HG03039 (cell line): ENCODE measurements around the gene FLNC.

Experiments
- ATAC-seq: cut with Tn5 transposase; IDR thresholded peaks from one replicate; pipeline ENCODE4 v1.9.1; 2021; ENCODE audit warnings: mild to moderate bottlenecking, moderate library complexity; ENCODE audit not compliant: unreplicated experiment

FLNC gene, protein sequence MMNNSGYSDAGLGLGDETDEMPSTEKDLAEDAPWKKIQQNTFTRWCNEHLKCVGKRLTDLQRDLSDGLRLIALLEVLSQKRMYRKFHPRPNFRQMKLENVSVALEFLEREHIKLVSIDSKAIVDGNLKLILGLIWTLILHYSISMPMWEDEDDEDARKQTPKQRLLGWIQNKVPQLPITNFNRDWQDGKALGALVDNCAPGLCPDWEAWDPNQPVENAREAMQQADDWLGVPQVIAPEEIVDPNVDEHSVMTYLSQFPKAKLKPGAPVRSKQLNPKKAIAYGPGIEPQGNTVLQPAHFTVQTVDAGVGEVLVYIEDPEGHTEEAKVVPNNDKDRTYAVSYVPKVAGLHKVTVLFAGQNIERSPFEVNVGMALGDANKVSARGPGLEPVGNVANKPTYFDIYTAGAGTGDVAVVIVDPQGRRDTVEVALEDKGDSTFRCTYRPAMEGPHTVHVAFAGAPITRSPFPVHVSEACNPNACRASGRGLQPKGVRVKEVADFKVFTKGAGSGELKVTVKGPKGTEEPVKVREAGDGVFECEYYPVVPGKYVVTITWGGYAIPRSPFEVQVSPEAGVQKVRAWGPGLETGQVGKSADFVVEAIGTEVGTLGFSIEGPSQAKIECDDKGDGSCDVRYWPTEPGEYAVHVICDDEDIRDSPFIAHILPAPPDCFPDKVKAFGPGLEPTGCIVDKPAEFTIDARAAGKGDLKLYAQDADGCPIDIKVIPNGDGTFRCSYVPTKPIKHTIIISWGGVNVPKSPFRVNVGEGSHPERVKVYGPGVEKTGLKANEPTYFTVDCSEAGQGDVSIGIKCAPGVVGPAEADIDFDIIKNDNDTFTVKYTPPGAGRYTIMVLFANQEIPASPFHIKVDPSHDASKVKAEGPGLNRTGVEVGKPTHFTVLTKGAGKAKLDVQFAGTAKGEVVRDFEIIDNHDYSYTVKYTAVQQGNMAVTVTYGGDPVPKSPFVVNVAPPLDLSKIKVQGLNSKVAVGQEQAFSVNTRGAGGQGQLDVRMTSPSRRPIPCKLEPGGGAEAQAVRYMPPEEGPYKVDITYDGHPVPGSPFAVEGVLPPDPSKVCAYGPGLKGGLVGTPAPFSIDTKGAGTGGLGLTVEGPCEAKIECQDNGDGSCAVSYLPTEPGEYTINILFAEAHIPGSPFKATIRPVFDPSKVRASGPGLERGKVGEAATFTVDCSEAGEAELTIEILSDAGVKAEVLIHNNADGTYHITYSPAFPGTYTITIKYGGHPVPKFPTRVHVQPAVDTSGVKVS (N-terminal part only)

DNA sequence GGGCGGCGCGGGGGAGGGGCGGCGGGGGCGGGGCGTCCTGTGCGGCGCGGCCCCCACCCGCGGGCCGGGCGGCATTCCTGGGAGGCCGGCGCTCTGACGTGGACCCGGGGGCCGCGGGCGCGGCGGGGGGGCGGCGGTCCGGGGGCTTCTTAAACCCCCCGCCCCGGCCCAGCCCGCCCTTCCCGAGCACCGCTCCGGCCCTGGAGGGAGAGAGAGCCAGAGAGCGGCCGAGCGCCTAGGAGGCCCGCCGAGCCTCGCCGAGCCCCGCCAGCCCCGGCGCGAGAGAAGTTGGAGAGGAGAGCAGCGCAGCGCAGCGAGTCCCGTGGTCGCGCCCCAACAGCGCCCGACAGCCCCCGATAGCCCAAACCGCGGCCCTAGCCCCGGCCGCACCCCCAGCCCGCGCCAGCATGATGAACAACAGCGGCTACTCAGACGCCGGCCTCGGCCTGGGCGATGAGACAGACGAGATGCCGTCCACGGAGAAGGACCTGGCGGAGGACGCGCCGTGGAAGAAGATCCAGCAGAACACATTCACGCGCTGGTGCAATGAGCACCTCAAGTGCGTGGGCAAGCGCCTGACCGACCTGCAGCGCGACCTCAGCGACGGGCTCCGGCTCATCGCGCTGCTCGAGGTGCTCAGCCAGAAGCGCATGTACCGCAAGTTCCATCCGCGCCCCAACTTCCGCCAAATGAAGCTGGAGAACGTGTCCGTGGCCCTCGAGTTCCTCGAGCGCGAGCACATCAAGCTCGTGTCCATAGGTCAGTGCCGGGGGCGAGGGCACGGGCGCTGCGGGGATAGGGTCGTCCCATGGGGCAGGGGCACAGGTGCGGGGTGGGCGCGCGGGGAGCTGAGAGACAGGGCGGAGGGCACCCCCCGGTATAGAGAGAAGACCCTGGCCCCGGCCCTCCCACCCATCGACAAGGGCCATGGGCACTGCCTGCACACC lies at the start of gene FLNC:
Gene FLNC, plus strand, starts transcription at position 176 of the 947 bp plus-strand sequence. Its CDS starts 232 bp downstream, at position 408.
- ATAC-seq = no peak

DNA sequence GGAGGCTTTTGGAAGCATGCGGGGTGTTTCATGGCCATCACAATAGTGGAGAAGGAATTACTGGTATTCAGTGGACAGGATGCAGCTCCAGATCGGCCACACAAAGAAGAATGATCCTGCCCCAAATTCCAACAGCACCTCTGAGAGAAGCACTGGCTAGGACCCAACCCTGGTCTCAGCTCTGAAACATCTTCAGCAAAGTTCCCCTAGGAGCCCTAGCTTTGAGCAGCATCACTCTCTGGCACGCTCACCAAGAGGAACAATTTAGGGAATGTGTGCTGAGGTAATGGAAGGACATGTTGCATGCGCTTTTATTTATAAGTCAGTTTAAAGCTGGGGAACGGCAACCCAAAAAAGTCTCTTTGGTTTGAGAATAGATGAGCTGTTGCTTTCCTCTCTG lies 49.1 kb upstream of the FLNC start:
- ATAC-seq = no peak

DNA sequence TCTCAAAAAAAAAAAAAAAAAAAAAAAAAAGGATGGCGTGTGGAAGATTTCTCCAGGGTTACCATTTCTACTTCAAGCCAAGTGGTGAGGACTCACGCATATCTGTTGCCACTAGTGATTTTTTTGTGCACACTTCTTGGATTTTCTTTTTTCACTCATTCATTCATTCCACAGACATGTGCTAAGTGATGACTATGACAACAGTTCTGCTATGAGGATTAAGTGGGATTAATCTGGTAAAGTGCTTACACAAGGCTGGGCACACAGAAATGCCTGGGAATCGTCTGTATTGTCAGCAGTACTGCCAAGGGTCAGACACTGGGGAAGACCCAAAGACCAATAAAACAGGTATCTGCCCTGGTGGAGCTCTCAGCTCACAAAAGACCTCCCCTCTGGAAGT lies 48.4 kb upstream of the FLNC start:
- ATAC-seq = no peak

DNA sequence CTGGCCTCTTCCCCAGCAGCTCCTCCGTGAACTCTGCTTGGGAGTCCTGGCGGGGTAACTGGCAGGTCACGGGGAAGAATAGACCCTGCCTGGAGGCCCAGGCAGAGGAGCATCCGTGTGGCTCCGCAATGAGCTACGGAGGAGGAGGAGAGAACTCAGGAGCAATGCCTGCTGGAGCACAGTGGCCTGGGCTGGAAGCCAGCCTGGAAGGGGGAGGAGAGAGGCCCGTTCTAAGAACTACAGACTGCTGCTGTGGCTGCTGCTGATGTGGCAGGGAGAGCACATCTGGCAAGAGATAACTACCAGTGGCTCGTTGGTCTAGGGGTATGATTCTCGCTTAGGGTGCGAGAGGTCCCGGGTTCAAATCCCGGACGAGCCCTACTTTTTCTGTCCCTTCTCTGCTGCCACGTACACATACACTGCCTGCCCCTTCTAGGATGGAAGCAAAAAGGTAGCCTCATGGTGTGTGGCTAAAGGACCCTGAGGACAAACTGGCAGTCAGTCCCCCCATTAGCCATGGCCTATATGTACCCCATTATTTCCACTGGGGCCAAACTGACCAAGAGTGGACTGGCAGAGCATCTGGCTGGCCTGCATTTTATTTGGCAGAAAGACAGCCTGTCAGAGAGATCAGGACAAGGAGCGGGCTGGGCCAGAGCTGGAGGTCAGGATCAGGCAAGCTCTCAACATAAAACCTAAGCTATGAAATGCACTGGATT lies 46.9 kb upstream of the FLNC start:
- ATAC-seq = no peak

DNA sequence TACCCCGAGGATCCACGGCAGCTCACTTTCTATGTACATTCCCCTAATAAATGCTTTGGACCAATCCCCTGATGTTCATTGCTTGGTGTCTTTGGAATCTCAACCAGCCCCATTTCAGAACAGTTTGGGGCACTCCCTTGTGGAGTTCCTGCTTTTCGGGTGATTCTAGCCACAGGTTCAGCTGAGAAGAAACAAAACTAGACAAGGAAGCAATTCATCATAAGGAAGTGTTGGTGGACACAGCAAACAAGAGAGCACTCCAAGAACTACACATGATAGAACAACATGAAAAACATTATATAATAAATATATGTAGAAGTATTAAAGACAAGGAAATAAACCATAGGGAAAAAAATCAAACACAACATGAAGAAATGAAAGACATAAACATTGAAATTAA lies 44.5 kb upstream of the FLNC start:
- ATAC-seq = no peak

DNA sequence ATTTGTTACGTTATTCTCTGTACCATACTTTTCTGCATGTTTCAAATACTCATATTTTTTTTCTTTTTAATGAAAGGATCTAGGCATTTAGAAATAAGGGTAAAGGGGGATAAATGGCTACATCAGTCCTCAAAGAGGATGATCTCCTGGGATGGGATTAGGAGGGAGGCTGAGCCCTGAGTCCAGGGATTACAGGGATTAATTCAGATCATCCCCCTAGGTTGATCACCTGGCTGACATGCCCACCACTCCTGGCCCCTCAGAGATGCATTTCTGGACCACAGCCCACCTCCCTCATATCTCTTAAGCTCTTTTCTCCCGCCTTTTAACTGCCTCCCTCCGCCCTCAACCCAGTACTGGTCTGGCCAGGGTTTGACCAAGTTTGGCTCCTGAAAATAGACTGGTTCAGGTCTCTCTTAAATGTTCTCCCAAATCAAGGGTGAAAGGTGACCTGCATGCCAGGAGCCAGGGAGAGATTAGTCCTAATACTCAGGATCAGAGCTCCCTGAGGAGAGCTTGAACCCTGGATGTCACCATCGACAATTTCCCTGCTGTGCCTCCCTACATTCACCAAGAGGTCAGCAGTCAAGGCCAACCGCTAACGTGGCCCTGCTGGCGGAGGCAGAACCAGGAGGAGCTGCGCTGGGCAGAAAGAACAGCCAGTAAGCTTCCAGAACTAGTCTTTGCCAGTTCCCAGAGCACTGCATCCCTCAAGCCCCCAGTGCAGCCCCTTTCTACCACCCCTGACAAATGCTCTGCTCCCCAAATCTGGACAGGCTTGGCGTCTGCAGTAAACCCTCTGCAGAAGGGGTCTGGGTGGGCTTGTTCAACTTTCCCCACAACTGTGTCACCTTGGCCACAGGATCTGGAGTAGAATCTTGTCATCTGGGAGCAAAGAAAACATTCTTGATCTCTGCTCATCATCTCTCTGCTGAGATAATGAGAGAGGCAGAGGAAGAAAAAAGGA lies 41.5 kb upstream of the FLNC start:
- no peak for ATAC-seq

DNA sequence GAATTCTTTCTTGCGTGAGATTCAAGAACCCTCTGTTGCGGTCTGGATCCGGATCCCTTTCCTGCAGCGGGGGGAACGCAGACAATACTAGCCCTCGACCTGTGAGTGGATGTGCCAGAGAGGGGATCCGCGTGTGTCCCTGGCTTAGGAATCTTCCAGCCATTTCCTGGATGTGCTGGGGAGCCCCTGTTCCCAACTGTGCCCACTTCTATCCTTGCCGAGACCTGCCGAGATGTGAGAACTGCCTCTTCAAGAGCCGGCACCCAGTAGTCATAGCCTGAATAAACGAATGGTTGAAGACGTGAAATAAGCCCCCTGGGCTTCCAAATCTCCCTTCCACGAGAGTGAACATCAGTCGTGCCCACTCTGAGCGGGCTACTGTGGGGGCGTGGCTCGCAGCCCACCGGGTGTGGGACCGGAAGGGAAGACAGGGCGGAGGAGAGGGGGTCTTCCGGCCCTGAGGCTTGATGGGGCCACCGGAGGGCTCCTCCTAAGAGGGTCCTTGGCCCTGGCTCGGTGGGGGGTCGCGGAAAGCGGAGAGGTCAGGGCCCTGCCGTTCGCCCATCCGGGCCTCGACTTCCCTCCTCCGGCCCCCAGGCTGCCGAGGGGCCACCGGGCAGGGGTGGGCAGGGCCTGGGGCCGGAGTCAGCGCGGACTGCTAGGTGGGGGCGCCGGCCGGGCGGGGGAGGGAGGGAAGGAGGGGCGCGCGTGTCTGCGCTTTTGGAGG lies 39.7 kb upstream of the FLNC start:
- no peak for ATAC-seq

DNA sequence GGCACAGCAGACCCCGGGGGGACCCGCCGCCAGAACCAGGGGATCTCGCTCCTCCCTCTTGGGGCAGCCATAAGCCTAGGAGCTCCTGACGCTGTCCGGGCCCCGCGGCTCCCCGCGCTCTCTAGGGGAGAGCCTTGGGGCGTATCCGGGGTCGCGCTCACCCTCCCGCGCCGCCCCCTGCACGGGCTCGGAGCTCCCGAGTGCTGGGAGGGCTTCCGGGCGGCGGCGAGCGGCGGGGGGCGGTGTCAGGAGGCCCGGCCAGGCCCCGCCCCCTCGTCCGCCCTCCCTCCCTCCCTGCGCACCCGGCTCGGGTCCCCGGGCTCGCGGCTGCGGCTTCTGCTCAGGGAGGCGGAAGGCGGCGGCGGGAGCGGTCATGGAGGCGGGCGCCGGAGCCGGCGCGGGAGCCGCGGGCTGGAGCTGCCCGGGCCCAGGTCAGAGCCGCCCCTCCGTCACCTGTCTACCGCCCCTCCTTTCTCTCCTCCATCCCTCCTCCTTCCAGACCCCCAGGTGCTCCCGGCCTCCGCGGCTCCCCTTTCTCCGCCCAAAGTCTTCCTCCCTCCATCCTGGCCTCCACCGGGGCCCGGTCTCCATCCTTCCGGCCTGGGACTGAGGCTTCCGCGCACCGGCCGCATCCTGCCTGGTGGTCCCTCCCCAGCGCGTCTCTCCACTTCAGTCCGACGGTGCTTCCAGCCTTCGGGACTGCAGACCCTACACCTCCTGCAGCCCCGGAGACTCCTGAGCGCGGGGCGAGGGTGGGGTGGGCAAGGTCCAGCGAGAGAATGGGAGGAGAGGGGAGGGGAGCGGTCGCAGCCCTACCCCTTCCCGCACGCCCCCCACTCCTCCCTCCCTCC lies 38.9 kb upstream of the FLNC start, which contains the start of gene CCDC136:
Gene CCDC136, plus strand, starts transcription at position 848 of the 851 bp plus-strand sequence. CDS start 444 bp downstream, outside the sequence.
- ATAC-seq = peak; percentile 82

DNA sequence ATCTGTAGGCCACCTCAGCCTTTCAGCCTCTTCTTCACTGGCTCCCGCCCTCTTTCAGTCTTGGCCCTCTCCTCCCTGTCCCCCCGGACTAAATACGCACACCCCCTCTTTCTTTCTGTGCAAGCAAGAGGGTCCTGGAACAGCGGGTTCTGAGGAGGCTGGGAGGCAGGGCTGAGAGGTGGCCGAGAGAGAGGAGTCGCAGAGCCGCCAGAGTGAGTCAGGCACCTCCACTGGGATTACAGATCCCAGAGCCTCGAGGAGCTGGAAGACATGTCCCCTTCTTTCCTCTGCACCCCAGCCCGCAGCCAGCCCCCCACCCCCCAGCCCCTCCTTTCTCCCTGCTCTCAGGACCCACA lies 38.3 kb upstream of the FLNC start:
- no peak for ATAC-seq

DNA sequence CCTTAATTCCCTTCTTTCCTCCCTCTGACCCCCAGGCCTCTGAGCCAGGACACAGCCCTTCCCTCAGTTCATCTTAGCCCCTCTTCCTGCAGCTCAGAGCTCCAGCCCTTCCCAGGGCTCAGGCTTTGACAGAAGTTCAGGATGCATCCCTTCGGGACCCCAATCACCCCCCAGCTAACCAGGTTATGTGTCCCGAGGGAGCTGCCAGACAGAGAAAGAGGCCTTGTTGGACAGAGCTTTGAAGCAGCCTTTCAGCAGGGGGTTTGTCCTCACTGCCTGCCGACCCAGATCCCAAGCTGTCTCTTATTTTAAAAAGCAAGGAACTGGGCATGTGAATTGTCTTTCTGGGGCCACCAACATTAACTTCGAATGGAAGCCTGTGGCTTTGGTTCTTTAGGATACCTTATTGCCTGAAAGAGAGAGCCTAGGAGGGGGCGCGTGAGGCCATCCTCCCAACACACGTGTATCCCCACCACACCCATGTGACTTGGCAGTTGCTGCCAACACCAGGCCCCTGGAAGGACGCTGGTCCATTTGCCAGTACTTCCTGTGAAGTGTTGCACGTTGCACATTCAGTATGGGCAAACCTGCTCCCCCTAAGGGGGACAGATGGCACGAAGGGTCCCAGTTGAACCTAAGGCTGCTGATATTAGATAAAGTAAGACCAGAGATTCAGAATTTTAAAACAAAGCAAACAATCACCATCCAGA lies 37.6 kb upstream of the FLNC start:
- ATAC-seq = no peak

DNA sequence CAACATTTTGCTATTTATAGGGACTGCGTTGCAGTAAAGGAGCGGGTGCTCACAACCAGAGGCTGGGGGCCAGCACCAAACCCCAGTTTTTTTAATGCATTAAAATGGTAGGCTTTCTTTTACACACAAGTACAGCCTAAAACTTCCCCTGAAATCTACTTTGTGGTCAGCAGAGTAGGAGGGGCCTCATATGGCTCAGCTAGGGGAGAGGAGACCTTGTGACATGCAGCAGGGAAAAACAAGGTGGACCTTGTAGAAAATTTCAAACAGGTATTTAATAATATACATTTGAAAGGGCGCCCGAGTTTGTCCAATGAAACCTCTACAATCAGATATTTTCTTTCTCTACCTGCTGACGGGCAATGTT lies 37.0 kb upstream of the FLNC start:
- ATAC-seq = no peak

DNA sequence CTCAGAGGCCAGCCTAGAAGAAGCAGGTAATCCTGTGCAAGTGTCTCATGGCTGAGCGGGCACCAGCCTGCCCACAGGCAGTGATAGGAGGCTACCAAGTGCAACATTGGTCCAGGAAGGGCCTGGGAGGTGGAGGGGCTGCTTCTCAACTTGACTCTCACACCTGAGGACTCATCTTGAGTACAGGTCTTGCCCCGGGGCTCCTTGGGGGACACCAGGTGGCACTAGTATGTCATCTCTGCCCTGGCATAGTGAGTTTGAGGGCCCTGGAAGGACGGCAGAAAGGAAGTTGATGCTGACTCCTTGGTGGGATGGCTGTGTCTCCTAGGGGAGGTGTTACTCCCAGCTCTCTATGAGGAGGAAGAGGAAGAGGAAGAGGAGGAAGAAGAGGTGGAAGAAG lies 36.2 kb upstream of the FLNC start:
- ATAC-seq = no peak

DNA sequence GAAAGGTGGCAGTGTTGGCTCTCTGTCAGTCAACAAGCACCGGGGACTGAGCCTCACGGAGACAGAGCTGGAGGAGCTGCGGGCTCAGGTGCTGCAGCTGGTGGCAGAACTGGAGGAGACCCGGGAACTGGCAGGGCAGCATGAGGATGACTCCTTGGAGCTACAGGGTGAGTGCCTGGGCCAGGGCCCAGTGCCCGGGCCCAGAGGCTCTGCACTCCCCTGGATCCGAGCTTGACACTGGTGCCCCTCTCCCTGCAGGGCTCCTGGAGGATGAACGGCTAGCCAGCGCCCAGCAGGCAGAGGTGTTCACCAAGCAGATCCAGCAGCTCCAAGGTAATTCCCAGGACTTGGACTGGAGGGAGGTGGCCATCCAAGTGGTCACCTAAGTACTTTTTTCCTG lies 35.8 kb upstream of the FLNC start:
- no peak for ATAC-seq

DNA sequence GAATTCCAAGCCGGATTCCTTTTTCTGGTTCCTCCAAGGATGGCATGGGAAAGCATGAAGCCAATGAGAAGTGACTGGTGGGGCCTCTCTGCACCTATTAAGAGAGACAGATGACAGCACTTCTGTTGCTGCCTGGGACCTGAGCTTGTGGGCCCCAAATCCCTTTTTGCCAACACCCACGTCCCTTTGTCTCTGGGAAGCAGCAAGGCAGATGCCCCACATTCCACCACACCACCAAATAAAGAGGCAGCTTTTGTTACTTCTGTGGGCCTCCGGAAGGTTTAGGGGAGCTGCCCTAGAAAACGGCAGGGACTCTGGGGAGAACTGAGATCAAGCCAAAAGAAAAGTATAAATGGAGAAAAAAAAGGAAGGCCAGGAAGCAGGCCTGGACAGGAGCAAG lies 35.1 kb upstream of the FLNC start:
- no peak for ATAC-seq

DNA sequence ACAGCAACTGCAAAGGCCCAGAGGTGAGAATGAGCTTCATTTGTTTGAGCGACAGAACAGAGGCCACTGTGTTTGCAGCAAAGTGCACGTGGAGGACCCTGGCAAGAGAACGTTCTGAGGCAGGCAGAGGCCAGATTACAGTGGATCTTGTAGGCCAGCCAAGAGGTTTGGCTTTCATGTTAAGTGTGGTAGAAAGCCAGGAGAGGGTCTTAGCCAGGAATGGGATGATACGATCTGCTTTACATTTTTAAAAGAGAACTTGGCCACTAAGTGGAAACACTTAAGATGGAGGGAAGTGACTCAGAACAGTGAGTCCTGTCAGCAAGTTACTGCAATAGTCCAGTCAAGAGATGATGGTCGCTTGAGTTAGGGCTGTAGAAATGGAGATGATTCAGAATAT lies 33.9 kb upstream of the FLNC start:
- ATAC-seq = no peak

DNA sequence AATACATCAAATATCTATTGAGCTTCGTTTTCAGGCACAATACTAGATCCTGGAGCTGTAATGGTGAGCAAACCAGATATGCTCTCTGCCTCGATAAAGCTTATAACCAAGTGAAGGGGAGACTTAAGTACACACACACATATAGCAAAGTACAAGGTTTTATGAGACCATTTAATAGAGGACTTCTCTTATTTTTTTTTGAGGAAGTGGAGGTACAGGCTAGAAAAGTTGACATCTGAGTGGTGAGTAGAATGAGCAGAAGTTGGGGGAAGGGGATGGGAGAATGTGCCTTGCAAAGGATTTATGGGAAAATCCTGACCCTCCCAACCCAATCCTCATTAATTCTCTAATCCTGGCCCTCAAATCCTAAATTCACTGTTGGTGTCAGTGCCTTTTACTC lies 30.8 kb upstream of the FLNC start:
- ATAC-seq = no peak
